ENCODE data around the gene DPF3. TPM values are rescaled to one million over a fixed set of nuclear protein-coding genes. Genes with fewer than 3 reads are reported as not detected.

DPF3 gene
- total RNA-seq, 1 donor from 2014 or later = 0.11 TPM

DNA sequence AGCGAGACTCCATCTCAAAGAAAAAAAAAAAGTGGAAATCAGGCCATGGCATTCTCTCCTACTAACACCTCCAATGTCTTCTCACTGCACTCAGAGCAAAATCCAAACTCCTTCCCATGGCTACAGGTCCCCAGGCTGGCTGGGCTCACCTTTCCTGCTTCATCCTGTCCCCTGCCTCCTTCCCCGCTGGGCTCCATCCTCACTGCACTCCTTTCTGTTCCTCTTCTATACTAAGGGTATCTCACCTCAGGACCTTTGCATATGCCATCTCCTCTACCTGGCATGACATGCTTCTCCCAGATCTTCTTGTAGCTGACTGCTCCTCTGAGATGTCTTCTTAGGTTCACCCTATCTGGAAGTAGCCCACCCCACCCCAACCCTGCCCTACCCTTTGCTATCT lies 111.1 kb downstream of the DPF3 start:
- no peaks in the 10 kb centered on the region for H3K36me3 ChIP-seq
- intact Hi-C loops (cut with DNase I) = no loop called here
- no peak overlapping the region for H3K27ac ChIP-seq
- no peaks in the 10 kb centered on the region for H3K9me3 ChIP-seq
- DNase-seq (ENCODE audit: low spot score in 2 of 2) = no peak
- no peaks in the 10 kb centered on the region for H3K4me1 ChIP-seq
- no peak overlapping the region for H3K4me3 ChIP-seq
- TF ChIP-seq, protein P1, sequence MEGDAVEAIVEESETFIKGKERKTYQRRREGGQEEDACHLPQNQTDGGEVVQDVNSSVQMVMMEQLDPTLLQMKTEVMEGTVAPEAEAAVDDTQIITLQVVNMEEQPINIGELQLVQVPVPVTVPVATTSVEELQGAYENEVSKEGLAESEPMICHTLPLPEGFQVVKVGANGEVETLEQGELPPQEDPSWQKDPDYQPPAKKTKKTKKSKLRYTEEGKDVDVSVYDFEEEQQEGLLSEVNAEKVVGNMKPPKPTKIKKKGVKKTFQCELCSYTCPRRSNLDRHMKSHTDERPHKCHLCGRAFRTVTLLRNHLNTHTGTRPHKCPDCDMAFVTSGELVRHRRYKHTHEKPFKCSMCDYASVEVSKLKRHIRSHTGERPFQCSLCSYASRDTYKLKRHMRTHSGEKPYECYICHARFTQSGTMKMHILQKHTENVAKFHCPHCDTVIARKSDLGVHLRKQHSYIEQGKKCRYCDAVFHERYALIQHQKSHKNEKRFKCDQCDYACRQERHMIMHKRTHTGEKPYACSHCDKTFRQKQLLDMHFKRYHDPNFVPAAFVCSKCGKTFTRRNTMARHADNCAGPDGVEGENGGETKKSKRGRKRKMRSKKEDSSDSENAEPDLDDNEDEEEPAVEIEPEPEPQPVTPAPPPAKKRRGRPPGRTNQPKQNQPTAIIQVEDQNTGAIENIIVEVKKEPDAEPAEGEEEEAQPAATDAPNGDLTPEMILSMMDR (IDR thresholded peaks at IDR 0.05) = no peak
- H3K27me3 ChIP-seq = no peaks in the 10 kb centered on the region

- Histone ChIP-seq H3K27me3 (no peaks in the 10 kb centered on the region), H3K4me3 (no peak overlapping the region), H3K4me1 (no peaks in the 10 kb centered on the region), H3K36me3 (no peaks in the 10 kb centered on the region), H3K27ac (peak overlapping the region in 1 of 2 donors; percentile 43), H3K9me3 (no peaks in the 10 kb centered on the region)
- TF ChIP-seq, protein P1 (IDR thresholded peaks at IDR 0.05) = no peak
- intact Hi-C loops (cut with DNase I) = no loop called here
- DNase-seq (ENCODE audit: low spot score in 2 of 2) = no peak
These were observed 112.1 kb downstream of the DPF3 start for GRCh38 chr14:72781561-72782508.

DNA sequence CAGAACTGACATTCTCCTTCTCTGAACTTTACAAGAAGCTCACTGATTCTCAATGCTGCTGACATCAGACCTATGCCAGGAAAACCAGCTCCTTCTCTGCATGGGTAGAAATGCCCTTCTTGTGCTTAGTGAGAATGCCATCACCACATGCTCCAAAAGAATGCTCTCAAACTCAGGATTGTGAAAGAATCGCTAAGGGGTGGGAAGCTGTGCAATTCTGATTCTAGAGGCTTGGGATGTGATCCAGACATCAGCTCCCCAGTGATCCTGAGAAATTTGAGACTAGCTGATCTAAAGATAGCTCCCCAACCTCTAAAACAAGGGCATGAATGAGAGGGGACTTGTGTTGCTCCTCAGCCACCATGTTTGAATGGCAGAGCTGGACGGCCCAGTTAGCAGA lies 113.2 kb downstream of the DPF3 start:
- TF ChIP-seq, protein P1 (IDR thresholded peaks at IDR 0.05) = no peak
- H3K9me3 ChIP-seq = no peaks in the 10 kb centered on the region
- no peak for DNase-seq (ENCODE audit: low spot score in 2 of 2)
- intact Hi-C loops (cut with DNase I) = no loop called here
- no peak overlapping the region for H3K4me3 ChIP-seq
- no peaks in the 10 kb centered on the region for H3K4me1 ChIP-seq
- no peaks in the 10 kb centered on the region for H3K27me3 ChIP-seq
- no peaks in the 10 kb centered on the region for H3K36me3 ChIP-seq
- H3K27ac ChIP-seq = peak overlapping the region; percentile 21 to 43

- no peak for DNase-seq (ENCODE audit: low spot score in 2 of 2)
- Histone ChIP-seq H3K9me3 (no peaks in the 10 kb centered on the region), H3K4me3 (no peak overlapping the region), H3K27me3 (no peaks in the 10 kb centered on the region), H3K4me1 (no peaks in the 10 kb centered on the region), H3K27ac (no peak overlapping the region), H3K36me3 (no peaks in the 10 kb centered on the region)
- TF ChIP-seq, protein P1 (IDR thresholded peaks at IDR 0.05) = no peak
- intact Hi-C loops (cut with DNase I) = no loop called here
These were observed 114.2 kb downstream of the DPF3 start for GRCh38 chr14:72779679-72780078.

DNA sequence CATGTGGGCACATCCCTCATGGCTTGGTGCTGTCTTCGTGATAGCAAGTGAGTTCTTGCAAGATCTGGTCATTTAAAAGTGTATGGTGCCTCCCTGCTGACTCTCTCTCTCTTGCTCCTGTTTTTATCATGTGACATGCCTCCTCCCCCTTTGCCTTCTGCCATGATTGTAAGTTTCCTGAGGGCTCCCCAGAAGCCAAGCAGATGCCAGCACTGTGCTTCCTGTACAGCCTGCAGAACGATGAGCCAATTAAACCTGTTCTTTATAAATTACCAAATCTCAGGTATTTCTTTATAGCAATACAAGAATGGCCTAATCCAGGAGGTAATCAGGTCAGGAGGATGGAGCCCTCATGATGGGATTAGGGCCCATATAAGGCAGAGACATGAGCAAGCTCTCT lies 116.3 kb downstream of the DPF3 start:
- intact Hi-C loops (cut with DNase I) = no loop called here
- TF ChIP-seq, protein P1 (IDR thresholded peaks at IDR 0.05) = no peak
- H3K4me3 ChIP-seq = no peak overlapping the region
- no peak overlapping the region for H3K27ac ChIP-seq
- no peaks in the 10 kb centered on the region for H3K9me3 ChIP-seq
- H3K4me1 ChIP-seq = no peaks in the 10 kb centered on the region
- no peaks in the 10 kb centered on the region for H3K27me3 ChIP-seq
- no peaks in the 10 kb centered on the region for H3K36me3 ChIP-seq
- DNase-seq (ENCODE audit: low spot score in 2 of 2) = no peak

All from ascending aorta (tissue), 2 donors.